ENCODE measurements around the gene ALK. TPM values are rescaled to one million over a fixed set of nuclear protein-coding genes. Genes with fewer than 3 reads are reported as not detected.
A peak's percentile ranks its signal among the peaks of the same experiment; 100 is the strongest.

The ALK gene
- total RNA-seq, 1 donor from 2014 or later: not detected

DNA sequence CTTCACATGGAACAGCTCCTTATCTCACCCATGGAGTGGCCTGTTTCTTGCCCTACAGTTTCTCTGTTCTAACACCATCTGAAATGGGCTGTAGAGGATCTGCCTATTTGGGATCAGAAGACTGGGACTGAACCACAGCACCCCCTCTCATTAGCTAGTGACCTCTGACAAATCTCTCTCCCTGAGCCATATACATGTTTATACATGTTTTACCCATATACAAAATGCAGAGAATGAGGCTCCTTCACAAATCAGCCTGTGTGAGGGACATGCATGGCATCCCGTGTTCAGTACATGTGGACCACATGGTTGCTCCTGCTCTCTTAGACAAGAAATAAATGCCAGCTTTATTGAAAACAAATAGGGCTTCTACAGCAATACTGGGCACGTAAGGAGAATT is 282.7 kb downstream of the ALK start:
- no peaks in the 10 kb centered on the region for H3K36me3 ChIP-seq (ENCODE audit: control insufficient read depth, insufficient read depth, low read length)
- TF ChIP-seq, protein P1, sequence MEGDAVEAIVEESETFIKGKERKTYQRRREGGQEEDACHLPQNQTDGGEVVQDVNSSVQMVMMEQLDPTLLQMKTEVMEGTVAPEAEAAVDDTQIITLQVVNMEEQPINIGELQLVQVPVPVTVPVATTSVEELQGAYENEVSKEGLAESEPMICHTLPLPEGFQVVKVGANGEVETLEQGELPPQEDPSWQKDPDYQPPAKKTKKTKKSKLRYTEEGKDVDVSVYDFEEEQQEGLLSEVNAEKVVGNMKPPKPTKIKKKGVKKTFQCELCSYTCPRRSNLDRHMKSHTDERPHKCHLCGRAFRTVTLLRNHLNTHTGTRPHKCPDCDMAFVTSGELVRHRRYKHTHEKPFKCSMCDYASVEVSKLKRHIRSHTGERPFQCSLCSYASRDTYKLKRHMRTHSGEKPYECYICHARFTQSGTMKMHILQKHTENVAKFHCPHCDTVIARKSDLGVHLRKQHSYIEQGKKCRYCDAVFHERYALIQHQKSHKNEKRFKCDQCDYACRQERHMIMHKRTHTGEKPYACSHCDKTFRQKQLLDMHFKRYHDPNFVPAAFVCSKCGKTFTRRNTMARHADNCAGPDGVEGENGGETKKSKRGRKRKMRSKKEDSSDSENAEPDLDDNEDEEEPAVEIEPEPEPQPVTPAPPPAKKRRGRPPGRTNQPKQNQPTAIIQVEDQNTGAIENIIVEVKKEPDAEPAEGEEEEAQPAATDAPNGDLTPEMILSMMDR (IDR thresholded peaks at IDR 0.05; ENCODE audit: insufficient read depth, low read length, severe bottlenecking): no peak
- no peaks in the 10 kb centered on the region for H3K27me3 ChIP-seq (ENCODE audit: control insufficient read depth, insufficient read depth, low read length)
- H3K4me3 ChIP-seq (ENCODE audit: low read depth, low read length): no peak overlapping the region
- FAIRE-seq (no peak), DNase-seq (ENCODE audit: low read depth) (peak; percentile 64)

DNA sequence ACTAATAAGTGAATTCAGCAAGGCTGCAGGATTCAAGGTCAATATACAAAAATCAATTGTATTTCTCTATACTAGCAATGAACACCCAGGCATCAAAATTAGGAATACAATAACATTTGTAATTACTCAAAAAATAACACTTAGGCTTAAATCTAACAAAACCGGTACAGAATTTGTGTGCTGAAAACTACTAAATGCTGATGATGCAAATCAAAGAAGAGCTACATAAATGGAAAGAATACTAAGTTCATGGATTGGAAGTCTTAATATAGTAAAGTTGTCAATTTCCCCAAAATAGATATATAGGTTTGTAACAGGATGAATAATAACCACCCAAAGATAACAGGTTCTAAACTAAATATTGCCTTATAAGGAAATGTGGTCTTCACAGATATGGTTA is 286.5 kb downstream of the ALK start:
- TF ChIP-seq, protein P1 (IDR thresholded peaks at IDR 0.05; ENCODE audit: insufficient read depth, low read length, severe bottlenecking): no peak
- DNase-seq (ENCODE audit: low read depth) (no peak), FAIRE-seq (no peak)
- Histone ChIP-seq H3K27me3 (ENCODE audit: control insufficient read depth, insufficient read depth, low read length) (no peaks in the 10 kb centered on the region), H3K4me3 (ENCODE audit: low read depth, low read length) (no peak overlapping the region), H3K36me3 (ENCODE audit: control insufficient read depth, insufficient read depth, low read length) (no peaks in the 10 kb centered on the region)

DNA sequence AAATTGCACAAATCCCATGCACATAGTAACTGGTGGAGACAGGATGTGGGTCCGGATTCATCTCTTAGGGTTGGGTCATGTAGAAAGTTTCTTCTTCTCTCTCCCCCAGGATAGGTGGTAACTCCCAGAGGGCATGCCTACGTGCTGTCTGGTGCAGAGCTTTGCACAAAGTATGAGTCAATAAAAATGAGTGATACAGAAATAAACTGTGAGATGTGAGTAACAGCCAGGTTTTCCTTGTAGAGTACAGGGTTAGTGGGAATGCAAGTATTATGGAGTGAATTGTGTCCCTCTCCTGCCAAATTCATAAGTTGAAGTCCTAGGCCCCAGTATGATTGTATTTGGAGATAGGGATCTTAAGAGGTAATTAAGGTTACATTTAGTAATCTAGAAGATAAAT is 289.4 kb downstream of the ALK start:
- peak; percentile 90 for DNase-seq (ENCODE audit: low read depth)

DNA sequence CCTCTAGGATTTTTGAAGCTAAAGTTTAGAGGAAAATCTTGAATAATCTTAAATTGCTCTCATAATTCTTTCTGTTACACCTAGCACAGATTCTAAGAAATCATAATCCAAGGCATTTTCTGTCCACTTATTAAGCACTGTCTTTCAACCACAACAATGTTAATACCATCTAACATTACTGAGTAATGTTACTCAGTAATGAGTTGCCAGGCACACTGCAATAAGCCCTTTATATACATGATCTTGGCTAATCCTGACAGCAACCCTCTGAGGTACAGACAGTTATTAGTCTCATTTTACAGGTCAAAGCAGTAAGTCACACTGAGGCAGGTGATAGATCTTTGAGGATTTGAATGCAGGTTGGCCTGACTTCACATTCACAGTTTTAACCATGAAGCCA is 291.9 kb downstream of the ALK start:
- no peak for FAIRE-seq

More for the DNA sequence above, 289.4 kb downstream of the ALK start:
- H3K27me3 ChIP-seq (ENCODE audit: control insufficient read depth, insufficient read depth, low read length): no peaks in the 10 kb centered on the region
- no peak for FAIRE-seq
- no peak overlapping the region for H3K4me3 ChIP-seq (ENCODE audit: low read depth, low read length)
- TF ChIP-seq, protein P1 (IDR thresholded peaks at IDR 0.05; ENCODE audit: insufficient read depth, low read length, severe bottlenecking): no peak
- H3K36me3 ChIP-seq (ENCODE audit: control insufficient read depth, insufficient read depth, low read length): no peaks in the 10 kb centered on the region

DNA sequence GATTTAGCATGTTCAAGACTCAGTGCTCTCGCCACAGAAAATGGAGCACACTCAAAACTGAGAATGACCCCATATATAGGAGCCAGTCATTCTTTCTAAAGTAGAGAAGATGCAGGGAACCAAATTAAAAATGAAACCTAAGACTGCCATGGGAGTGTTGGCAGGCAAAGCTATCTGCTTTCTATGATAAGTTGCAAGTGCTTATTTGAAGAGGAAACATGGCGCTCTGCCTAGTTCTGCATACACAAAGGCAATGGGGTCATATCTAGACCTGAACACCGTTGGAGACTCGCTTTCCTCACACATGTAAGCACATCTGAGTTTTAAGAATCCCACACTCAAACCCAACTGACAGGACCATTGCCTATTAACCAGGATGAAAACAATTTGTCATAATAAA is 292.5 kb downstream of the ALK start:
- Histone ChIP-seq H3K36me3 (ENCODE audit: control insufficient read depth, insufficient read depth, low read length) (no peaks in the 10 kb centered on the region), H3K27me3 (ENCODE audit: control insufficient read depth, insufficient read depth, low read length) (no peaks in the 10 kb centered on the region), H3K4me3 (ENCODE audit: low read depth, low read length) (no peak overlapping the region)
- DNase-seq (ENCODE audit: low read depth) (no peak), FAIRE-seq (no peak)
- TF ChIP-seq, protein P1 (IDR thresholded peaks at IDR 0.05; ENCODE audit: insufficient read depth, low read length, severe bottlenecking): no peak

More for the DNA sequence above, 291.9 kb downstream of the ALK start:
- no peaks in the 10 kb centered on the region for H3K27me3 ChIP-seq (ENCODE audit: control insufficient read depth, insufficient read depth, low read length)
- TF ChIP-seq, protein P1 (IDR thresholded peaks at IDR 0.05; ENCODE audit: insufficient read depth, low read length, severe bottlenecking): no peak
- DNase-seq (ENCODE audit: low read depth): peak; percentile 54
- no peaks in the 10 kb centered on the region for H3K36me3 ChIP-seq (ENCODE audit: control insufficient read depth, insufficient read depth, low read length)
- no peak overlapping the region for H3K4me3 ChIP-seq (ENCODE audit: low read depth, low read length)

DNA sequence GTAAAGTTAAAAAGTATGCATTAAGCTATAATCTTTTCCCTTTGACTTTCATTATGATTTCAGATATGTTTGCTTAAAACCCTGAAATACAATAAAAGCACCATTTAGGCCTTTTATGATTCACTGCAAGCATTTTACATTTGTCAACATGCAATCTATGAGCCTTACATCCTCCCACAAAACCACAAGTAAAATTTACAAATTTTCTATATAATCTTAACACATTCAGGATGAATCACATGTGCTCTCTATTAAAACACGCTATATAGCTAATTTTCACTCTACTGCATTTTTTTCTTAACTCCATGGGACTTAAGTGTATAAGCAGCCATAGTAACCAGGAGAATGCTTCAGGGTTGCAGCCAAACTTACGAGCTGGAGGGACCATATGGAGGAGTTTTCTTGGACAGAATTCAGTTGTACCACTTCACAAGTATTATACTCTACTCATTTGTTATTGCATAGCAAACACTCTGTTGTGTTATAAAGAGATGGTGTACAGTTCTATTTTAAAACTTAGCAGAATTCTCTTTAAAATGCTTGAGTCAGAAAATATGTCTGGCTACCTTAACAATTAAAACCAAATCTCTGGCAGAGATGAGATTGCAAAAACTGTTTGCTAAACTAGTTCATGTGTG is 293.2 kb downstream of the ALK start:
- Histone ChIP-seq H3K36me3 (ENCODE audit: control insufficient read depth, insufficient read depth, low read length) (no peaks in the 10 kb centered on the region), H3K27me3 (ENCODE audit: control insufficient read depth, insufficient read depth, low read length) (no peaks in the 10 kb centered on the region), H3K4me3 (ENCODE audit: low read depth, low read length) (no peak overlapping the region)
- TF ChIP-seq, protein P1 (IDR thresholded peaks at IDR 0.05; ENCODE audit: insufficient read depth, low read length, severe bottlenecking): no peak
- no peak for FAIRE-seq
- peak; percentile 67 for DNase-seq (ENCODE audit: low read depth)
